NCI-H524 (cell line): ENCODE data around the gene CHSY1.

ENCODE experiments used
- DNase-seq, 2 experiments: peaks; one replicate each; lab custom pipeline; 2025; lab: John Stamatoyannopoulos, UW

CHSY1 gene

GRCh38 chr15:101152914-101153313 is 98.9 kb downstream of the CHSY1 start:
- peak in 1 of 2 experiments; percentile 41 for DNase-seq

- DNase-seq, result no peak
Measured at GRCh38 chr15:101151288-101151687, 100.6 kb downstream of the CHSY1 start.

- DNase-seq, result no peak
Measured at GRCh38 chr15:101150723-101151040, 101.2 kb downstream of the CHSY1 start.

GRCh38 chr15:101149864-101150722 is 101.8 kb downstream of the CHSY1 start:
- DNase-seq, result no peak

GRCh38 chr15:101148881-101149664 is 102.8 kb downstream of the CHSY1 start:
- no peak for DNase-seq

GRCh38 chr15:101148166-101148880 is 103.5 kb downstream of the CHSY1 start:
- no peak for DNase-seq

GRCh38 chr15:101147181-101147580 is 104.7 kb downstream of the CHSY1 start:
- DNase-seq, result no peak

- no peak for DNase-seq
Measured at GRCh38 chr15:101146118-101146702, 105.6 kb downstream of the CHSY1 start.

- DNase-seq, result no peak
Measured at GRCh38 chr15:101145362-101145761, 106.5 kb downstream of the CHSY1 start.

- DNase-seq, result no peak
Measured at GRCh38 chr15:101143321-101143720, 108.5 kb downstream of the CHSY1 start.

GRCh38 chr15:101142711-101143110 is 109.1 kb downstream of the CHSY1 start:
- no peak for DNase-seq

- no peak for DNase-seq
Measured at GRCh38 chr15:101141926-101142527, 109.8 kb downstream of the CHSY1 start.

- DNase-seq, result no peak
Measured at GRCh38 chr15:101140697-101141065, 111.2 kb downstream of the CHSY1 start.

- no peak for DNase-seq
Measured at GRCh38 chr15:101139986-101140696, 111.7 kb downstream of the CHSY1 start.

- DNase-seq, result peak; percentile 59 to 87
Measured at GRCh38 chr15:101138913-101139880, 112.7 kb downstream of the CHSY1 start.

- no peak for DNase-seq
Measured at GRCh38 chr15:101138086-101138660, 113.7 kb downstream of the CHSY1 start.

GRCh38 chr15:101137312-101137940 is 114.4 kb downstream of the CHSY1 start:
- no peak for DNase-seq

GRCh38 chr15:101136381-101137268 is 115.2 kb downstream of the CHSY1 start:
- no peak for DNase-seq
